Activated T-cell treated with anti-CD3 and anti-CD28 coated beads, Interleukin-2, amount 50 U/mL, for 4 hours (primary cell): ENCODE measurements around the gene NCKAP5. TPM values are rescaled to one million over a fixed set of nuclear protein-coding genes. Genes with fewer than 3 reads are reported as not detected.

ENCODE experiments used
- ATAC-seq, 2 donors: fragments of 200-7000 bp; cut with Tn5 transposase; one replicate each; pipeline ENCODE4 v1.10.0; 2021
- DNase-seq: peaks from one replicate; pipeline ENCODE4 v3.0.0-alpha.2; 2020
- H3K27me3 Mint-ChIP-seq: one replicate; pipeline ENCODE4 v1.8.0; 2021; ENCODE audit warnings: low read depth, mixed read lengths
- H3K36me3 Mint-ChIP-seq: one replicate; pipeline ENCODE4 v1.8.0; 2022; ENCODE audit warnings: mixed read lengths; ENCODE audit not compliant: insufficient read depth
- H3K4me1 Mint-ChIP-seq: one replicate; pipeline ENCODE4 v1.8.0; 2021; ENCODE audit warnings: low read depth, mixed read lengths
- H3K4me3 Mint-ChIP-seq: one replicate; pipeline ENCODE4 v1.8.0; 2021; ENCODE audit warnings: mild to moderate bottlenecking, moderate library complexity, mixed read lengths
- H3K9me3 Mint-ChIP-seq: one replicate; pipeline ENCODE4 v1.8.0; 2021; ENCODE audit warnings: mixed read lengths
- total RNA-seq, 3 donors: library from RNA; stranded (reverse); gene quantifications; one replicate each; pipeline ENCODE4 v1.2.1, GENCODE V29; 2021

Gene NCKAP5
- total RNA-seq, 3 donors from 2014 or later = 0.03 TPM; not detected in 2

GRCh38 chr2:132668189-132668823 lies 900.0 kb downstream of the NCKAP5 start:
- H3K36me3 Mint-ChIP-seq = no peaks in the 10 kb centered on the region
- DNase-seq = no peak
- no peaks in the 10 kb centered on the region for H3K9me3 Mint-ChIP-seq
- no peaks in the 10 kb centered on the region for H3K4me1 Mint-ChIP-seq
- peaks cover 42% of the 10 kb centered on the region for H3K27me3 Mint-ChIP-seq
- no peak for ATAC-seq
- H3K4me3 Mint-ChIP-seq = no peak overlapping the region

GRCh38 chr2:132667706-132668105 lies 900.6 kb downstream of the NCKAP5 start:
- DNase-seq (no peak), ATAC-seq (no peak)
- Mint-ChIP-seq H3K9me3 (no peaks in the 10 kb centered on the region), H3K36me3 (no peaks in the 10 kb centered on the region), H3K4me3 (no peak overlapping the region), H3K4me1 (no peaks in the 10 kb centered on the region), H3K27me3 (peaks cover 39% of the 10 kb centered on the region)

- Mint-ChIP-seq H3K36me3 (no peaks in the 10 kb centered on the region), H3K4me3 (no peak overlapping the region), H3K4me1 (no peaks in the 10 kb centered on the region), H3K9me3 (no peaks in the 10 kb centered on the region), H3K27me3 (peaks cover 23% of the 10 kb centered on the region)
- ATAC-seq = no peak
- DNase-seq = no peak
Measured at GRCh38 chr2:132665401-132666140, 902.7 kb downstream of the NCKAP5 start.

DNA sequence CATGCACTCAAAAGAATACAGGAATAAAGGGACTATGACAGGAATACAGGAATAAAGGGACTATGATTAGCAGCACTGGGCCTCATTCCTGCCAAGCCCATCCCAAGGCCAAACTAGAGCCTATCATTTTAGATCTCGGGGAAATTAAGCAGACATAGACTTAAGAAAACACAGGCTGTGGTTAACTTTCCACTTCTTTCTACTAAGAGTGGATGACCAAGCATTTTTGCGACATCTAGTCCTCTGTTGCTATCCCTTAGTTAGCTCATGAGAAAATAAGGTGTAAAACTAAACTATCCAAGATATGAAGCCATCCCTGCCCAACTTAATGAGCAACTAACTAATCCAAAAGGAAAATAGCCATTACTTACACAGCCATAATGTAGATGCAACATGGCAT lies 904.2 kb downstream of the NCKAP5 start:
- Mint-ChIP-seq H3K4me1 (no peaks in the 10 kb centered on the region), H3K36me3 (no peaks in the 10 kb centered on the region), H3K9me3 (no peaks in the 10 kb centered on the region), H3K4me3 (no peak overlapping the region), H3K27me3 (peaks cover 19% of the 10 kb centered on the region)
- no peak for DNase-seq
- ATAC-seq = no peak

DNA sequence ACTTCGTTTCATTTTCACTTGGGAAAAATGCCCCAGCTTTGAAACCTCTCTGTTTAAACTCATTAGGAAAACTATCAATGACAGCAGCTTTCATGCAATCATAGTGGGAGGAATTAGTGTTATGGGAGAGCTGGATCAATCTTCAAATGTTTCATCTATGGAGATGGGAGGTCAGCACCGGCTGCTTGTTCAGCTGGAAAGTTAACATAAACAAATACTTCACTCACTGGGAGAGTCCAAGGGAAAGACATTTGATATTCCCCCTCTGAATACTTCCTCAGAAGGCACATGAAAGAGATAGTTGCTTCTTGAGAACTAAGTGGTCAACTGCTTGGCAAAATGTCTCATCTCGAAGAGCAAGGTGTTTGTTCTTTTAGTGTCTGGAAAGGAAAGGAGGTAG lies 905.5 kb downstream of the NCKAP5 start:
- Mint-ChIP-seq H3K4me3 (no peak overlapping the region), H3K27me3 (peaks cover 9% of the 10 kb centered on the region), H3K4me1 (no peaks in the 10 kb centered on the region), H3K9me3 (no peaks in the 10 kb centered on the region), H3K36me3 (no peaks in the 10 kb centered on the region)
- ATAC-seq = no peak
- no peak for DNase-seq

DNA sequence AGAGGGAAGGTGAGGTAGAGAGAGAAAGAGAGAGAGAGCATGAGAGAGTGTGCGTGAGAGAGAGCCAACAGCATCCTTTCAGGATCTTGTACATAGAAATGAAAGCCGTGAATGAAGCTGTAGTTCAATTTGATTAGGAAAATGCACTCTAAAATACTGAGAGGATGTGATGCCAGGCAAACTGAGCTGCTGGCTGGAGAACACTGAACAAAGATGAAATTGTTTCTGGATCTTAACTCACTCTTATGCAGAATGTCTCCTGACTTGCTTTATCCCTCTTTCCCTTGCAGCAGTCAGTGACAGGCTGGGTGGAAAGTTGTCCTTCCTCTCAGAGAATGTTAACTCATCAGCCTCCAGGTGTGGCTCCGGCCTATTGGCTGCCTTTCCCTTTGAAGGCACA lies 908.9 kb downstream of the NCKAP5 start:
- peaks cover 3% of the 10 kb centered on the region for H3K27me3 Mint-ChIP-seq
- H3K36me3 Mint-ChIP-seq = no peaks in the 10 kb centered on the region
- DNase-seq (no peak), ATAC-seq (no peak)
- no peaks in the 10 kb centered on the region for H3K9me3 Mint-ChIP-seq
- H3K4me1 Mint-ChIP-seq = no peaks in the 10 kb centered on the region
- no peak overlapping the region for H3K4me3 Mint-ChIP-seq

- Mint-ChIP-seq H3K4me1 (no peaks in the 10 kb centered on the region), H3K36me3 (no peaks in the 10 kb centered on the region), H3K27me3 (no peaks in the 10 kb centered on the region), H3K4me3 (no peak overlapping the region), H3K9me3 (no peaks in the 10 kb centered on the region)
- DNase-seq = no peak
- ATAC-seq = no peak
Measured at GRCh38 chr2:132656266-132656975, 911.8 kb downstream of the NCKAP5 start.

- H3K4me1 Mint-ChIP-seq = no peaks in the 10 kb centered on the region
- no peak overlapping the region for H3K4me3 Mint-ChIP-seq
- peaks cover 2% of the 10 kb centered on the region for H3K27me3 Mint-ChIP-seq
- H3K9me3 Mint-ChIP-seq = no peaks in the 10 kb centered on the region
- ATAC-seq = no peak
- DNase-seq = no peak
- no peaks in the 10 kb centered on the region for H3K36me3 Mint-ChIP-seq
Measured at GRCh38 chr2:132654968-132655367, 913.3 kb downstream of the NCKAP5 start.

GRCh38 chr2:132654335-132654734 lies 913.9 kb downstream of the NCKAP5 start:
- no peak for DNase-seq
- ATAC-seq = no peak
- no peaks in the 10 kb centered on the region for H3K4me1 Mint-ChIP-seq
- H3K36me3 Mint-ChIP-seq = no peaks in the 10 kb centered on the region
- H3K27me3 Mint-ChIP-seq = peaks cover 2% of the 10 kb centered on the region
- no peak overlapping the region for H3K4me3 Mint-ChIP-seq
- no peaks in the 10 kb centered on the region for H3K9me3 Mint-ChIP-seq

GRCh38 chr2:132652474-132652873 lies 915.8 kb downstream of the NCKAP5 start:
- Mint-ChIP-seq H3K4me1 (no peaks in the 10 kb centered on the region), H3K36me3 (no peaks in the 10 kb centered on the region), H3K4me3 (no peak overlapping the region), H3K27me3 (peaks cover 2% of the 10 kb centered on the region), H3K9me3 (no peaks in the 10 kb centered on the region)
- no peak for DNase-seq
- ATAC-seq = no peak

DNA sequence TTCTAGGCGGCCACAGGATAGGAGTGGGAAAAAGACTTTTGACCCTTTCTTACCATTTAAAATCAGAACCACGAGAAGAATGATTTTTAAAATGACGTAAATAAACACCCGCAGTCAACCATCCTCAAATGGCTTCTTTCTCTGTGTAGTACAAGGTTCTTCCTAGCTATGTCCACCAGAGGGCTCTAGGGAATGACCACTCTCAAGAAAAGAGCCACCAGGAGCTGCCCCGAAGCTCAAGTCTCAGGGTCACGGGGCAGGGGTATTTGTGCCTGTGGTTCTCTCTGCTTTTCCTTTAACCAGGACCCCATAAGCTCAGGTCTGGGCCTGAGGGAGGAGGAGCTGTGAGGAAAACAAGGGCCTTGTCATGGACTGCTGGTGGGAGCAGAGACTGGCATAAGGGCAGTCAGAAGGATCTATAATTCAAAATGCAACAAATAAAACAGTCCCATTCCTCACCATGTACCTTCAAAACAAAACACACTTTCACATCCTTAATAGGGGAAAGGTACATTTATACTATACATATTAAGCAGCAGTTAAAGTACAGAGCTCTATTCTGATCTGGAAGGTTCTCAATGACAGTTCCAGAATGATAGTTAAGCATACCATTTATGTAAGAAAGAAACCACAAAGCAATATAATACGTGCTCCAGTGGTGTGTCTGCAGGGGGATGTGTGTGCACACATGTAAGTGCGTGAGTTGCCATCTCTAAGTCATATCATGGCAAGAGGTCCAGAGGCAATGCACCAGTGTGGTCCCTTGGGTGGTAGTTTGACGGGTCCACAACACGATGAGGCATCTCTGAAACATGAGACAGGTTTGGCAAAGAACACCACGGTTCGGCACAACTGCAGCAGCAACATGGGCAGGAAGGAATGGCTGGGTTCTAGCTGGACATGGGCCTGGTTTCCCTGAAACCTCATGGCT lies 916.9 kb downstream of the NCKAP5 start:
- no peak for ATAC-seq
- Mint-ChIP-seq H3K4me1 (no peaks in the 10 kb centered on the region), H3K36me3 (no peaks in the 10 kb centered on the region), H3K9me3 (no peaks in the 10 kb centered on the region), H3K27me3 (peaks cover 4% of the 10 kb centered on the region), H3K4me3 (no peak overlapping the region)
- no peak for DNase-seq

DNA sequence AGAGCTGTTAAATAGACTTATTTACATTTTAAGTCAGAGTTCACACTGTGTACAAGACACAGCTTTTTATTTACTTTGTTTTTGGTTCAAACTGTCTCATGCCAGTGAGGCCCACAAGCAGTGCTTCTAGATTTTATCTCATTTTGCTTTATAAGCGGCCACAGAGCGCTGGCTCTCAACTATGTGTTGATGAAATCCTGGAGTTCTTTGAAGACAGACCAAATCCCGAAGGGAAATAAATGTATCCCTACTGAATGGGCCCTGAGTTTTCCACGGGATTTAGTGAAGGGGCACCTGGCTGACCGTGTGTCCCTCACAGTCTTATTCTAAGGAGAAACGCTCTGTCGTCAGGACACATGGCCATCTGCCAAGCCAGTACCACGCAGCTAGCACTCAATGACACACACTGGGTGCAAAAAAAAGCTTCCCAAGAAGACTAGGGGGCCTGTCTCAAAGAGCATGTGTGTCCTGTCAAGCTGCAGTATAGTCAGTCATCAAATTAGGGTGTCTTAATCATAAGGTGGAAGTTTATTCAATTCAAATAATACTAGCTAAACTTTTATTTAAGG lies 921.6 kb downstream of the NCKAP5 start:
- no peak for ATAC-seq
- H3K9me3 Mint-ChIP-seq = no peaks in the 10 kb centered on the region
- no peak for DNase-seq
- no peaks in the 10 kb centered on the region for H3K36me3 Mint-ChIP-seq
- H3K27me3 Mint-ChIP-seq = peaks cover 4% of the 10 kb centered on the region
- no peaks in the 10 kb centered on the region for H3K4me1 Mint-ChIP-seq
- H3K4me3 Mint-ChIP-seq = no peak overlapping the region

DNA sequence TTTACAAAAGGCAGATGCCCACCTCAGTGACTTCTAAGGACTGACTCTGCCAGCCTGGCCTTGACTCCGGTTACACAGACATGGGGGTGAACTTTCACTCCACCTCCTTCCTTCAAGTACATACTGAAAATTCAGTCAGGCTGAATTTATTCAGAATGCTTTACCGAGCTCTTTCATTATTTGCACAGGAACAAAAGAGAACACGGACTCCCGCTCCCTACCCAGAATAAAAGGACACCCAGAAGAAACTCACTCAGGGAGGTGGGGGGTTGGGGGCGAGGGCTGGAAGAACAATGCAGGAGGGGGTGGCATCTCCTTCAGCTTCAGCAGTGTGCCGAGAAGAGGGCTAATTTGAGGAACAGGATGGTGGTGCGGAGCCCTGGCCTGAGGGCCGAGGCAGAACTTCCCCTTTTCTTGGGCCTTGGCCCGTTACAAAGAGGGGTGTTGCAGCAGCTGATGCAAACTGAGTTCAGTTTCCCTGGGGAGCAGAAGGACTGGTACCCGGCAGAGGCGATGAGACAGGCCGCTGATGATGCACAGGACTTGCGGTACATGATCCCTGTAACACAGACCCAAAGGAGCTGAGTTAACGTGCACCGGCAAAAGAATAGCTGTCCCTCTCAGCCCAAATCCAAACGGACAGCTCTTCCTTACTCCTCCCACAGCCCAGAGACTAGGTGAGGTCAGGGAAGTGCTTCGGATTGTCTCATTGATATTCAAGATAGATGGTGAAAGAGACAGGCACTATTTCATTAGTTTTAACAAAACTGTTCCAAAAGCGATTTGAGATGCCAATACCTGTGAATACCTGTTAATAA lies 922.3 kb downstream of the NCKAP5 start:
- H3K27me3 Mint-ChIP-seq = peaks cover 3% of the 10 kb centered on the region
- ATAC-seq (no peak), DNase-seq (no peak)
- no peaks in the 10 kb centered on the region for H3K4me1 Mint-ChIP-seq
- H3K9me3 Mint-ChIP-seq = no peaks in the 10 kb centered on the region
- H3K4me3 Mint-ChIP-seq = no peak overlapping the region
- no peaks in the 10 kb centered on the region for H3K36me3 Mint-ChIP-seq
